HCT116 (cell line): ENCODE results near the gene ZP3. TPM values are rescaled to one million over a fixed set of nuclear protein-coding genes. Genes with fewer than 3 reads are reported as not detected.

ENCODE experiments used
- ATAC-seq: fragments of 200-7000 bp; cut with Tn5 transposase; 2 replicates; pipeline ENCODE4 v1.9.1; 2020; ENCODE audit warnings: mild to moderate bottlenecking, moderate library complexity
- BruUV-seq: library from RNA; stranded (reverse); fragments of 400-500 nt; replicated peaks from 2 replicates; lab custom pipeline; 2021; lab: Mats Ljungman, UMichigan
- CTCF ChIA-PET: fragments of 300-600 bp; sonication (Branson Sonifier 250); formaldehyde crosslinking; loops from one replicate; lab custom pipeline; 2021; ENCODE audit warnings: antibody characterized with exemption; lab: Charles Lee
- POLR2A ChIA-PET: fragments of 300-600, 350-600 bp; sonication (Branson Sonifier 250); formaldehyde crosslinking; loops from one replicate; lab custom pipeline; 2021; ENCODE audit warnings: antibody characterized with exemption; lab: Charles Lee
- RAD21 ChIA-PET, 2 experiments: fragments of 300-600 bp; sonication (Branson Sonifier 250); formaldehyde crosslinking; loops; one replicate each; lab custom pipeline; 2023; ENCODE audit warnings: low total read pairs in 2 of 2; ENCODE audit not compliant: uncharacterized antibody in 2 of 2, unreplicated experiment in 2 of 2, low non-redundant PET in 1 of 2; lab: Charles Lee
- DNase-seq: peaks from one replicate; pipeline ENCODE4 v3.0.0-alpha.2; 2010; ENCODE audit warnings: low read depth, low spot score
- H2AFZ ChIP-seq: fragments of 200-600 bp; shearing (Covaris generic), sonication (generic); 2 replicates; pipeline ENCODE4 v1.6.1; 2017; ENCODE audit warnings: low read depth, mixed run types, mixed read lengths, antibody characterized with exemption, low read length; ENCODE audit not compliant: poor library complexity, severe bottlenecking
- H3K27ac ChIP-seq: 2 replicates; pipeline ENCODE4 v1.5.1; 2012; ENCODE audit warnings: low read depth, low read length
- H3K27me3 ChIP-seq: fragments of 200-600 bp; sonication (generic); 2 replicates; pipeline ENCODE4 v1.6.1; 2016; ENCODE audit warnings: mixed run types, low read length, mixed read lengths; ENCODE audit not compliant: insufficient read depth
- H3K36me3 ChIP-seq, 2 experiments: fragments of 200-500 bp in 1 of 2; fragments of 200-600 bp in 1 of 2; sonication (Bioruptor generic) in 1 of 2; sonication (generic) in 1 of 2; 2 replicates each; pipeline versions ENCODE4 v1.5.1 to v1.6.1; 2014 to 2016; ENCODE audit warnings: low read length in 2 of 2, inconsistent platforms in 1 of 2, mixed read lengths in 1 of 2, mixed run types in 1 of 2; ENCODE audit not compliant: insufficient read depth in 2 of 2, control insufficient read depth in 1 of 2
- H3K4me1 ChIP-seq, 2 experiments: fragments of 200-600 bp in 1 of 2; sonication (generic) in 1 of 2; 2 replicates each; pipeline versions ENCODE4 v1.5.1 to v1.6.1; 2012 to 2017; ENCODE audit warnings: low read length in 2 of 2, inconsistent platforms in 1 of 2, mild to moderate bottlenecking in 1 of 2, mixed read lengths in 1 of 2, mixed run types in 1 of 2, moderate library complexity in 1 of 2; ENCODE audit not compliant: insufficient read depth in 2 of 2, control insufficient read depth in 1 of 2
- H3K4me2 ChIP-seq: fragments of 200-600 bp; sonication (generic); 2 replicates; pipeline ENCODE4 v1.6.1; 2017; ENCODE audit warnings: mixed run types, low read length, mixed read lengths
- H3K4me3 ChIP-seq, 2 experiments: fragments of 200-600 bp in 1 of 2; sonication (generic) in 1 of 2; replicated peaks in 1 of 2; 2 replicates each; pipeline ENCODE4 v1.5.1; 2011 to 2016; ENCODE audit warnings: low read length in 2 of 2, control low read depth in 1 of 2, low read depth in 1 of 2, mild to moderate bottlenecking in 1 of 2, mixed read lengths in 1 of 2, mixed run types in 1 of 2
- H3K79me2 ChIP-seq: fragments of 200-600 bp; sonication (generic); 2 replicates; pipeline ENCODE4 v1.6.1; 2017; ENCODE audit warnings: mild to moderate bottlenecking, mixed run types, low read length, moderate library complexity, mixed read lengths; ENCODE audit not compliant: insufficient read depth
- H3K9ac ChIP-seq: fragments of 200-600 bp; sonication (generic); 2 replicates; pipeline ENCODE4 v1.6.1; 2016; ENCODE audit warnings: low read length, mixed read lengths
- H3K9me2 ChIP-seq: fragments of 200-600 bp; sonication (generic), shearing (Covaris generic); 2 replicates; pipeline ENCODE4 v1.6.1; 2017; ENCODE audit warnings: mixed run types, mild to moderate bottlenecking, moderate library complexity; ENCODE audit not compliant: insufficient read depth
- H3K9me3 ChIP-seq, 2 experiments: fragments of 200-500 bp in 1 of 2; fragments of 200-600 bp in 1 of 2; sonication (Bioruptor generic) in 1 of 2; sonication (generic) in 1 of 2; 2 replicates each; pipeline ENCODE4 v1.6.1; 2014 to 2017; ENCODE audit warnings: low read length in 2 of 2, mixed read lengths in 2 of 2, inconsistent platforms in 1 of 2, low read depth in 1 of 2, mild to moderate bottlenecking in 1 of 2, mixed run types in 1 of 2, moderate library complexity in 1 of 2; ENCODE audit not compliant: control insufficient read depth in 1 of 2, insufficient read depth in 1 of 2
- H4K20me1 ChIP-seq: fragments of 200-600 bp; sonication (generic), shearing (Covaris generic); 2 replicates; pipeline ENCODE4 v1.6.1; 2017; ENCODE audit warnings: mixed run types, mild to moderate bottlenecking, moderate library complexity; ENCODE audit not compliant: insufficient read depth
- ATF3 ChIP-seq: IDR thresholded peaks from 2 replicates; pipeline ENCODE4 v1.6.1; 2012
- CBX3 ChIP-seq: IDR thresholded peaks from 2 replicates; pipeline ENCODE4 v1.6.1; 2012; ENCODE audit warnings: low read depth
- CTCF ChIP-seq, 3 experiments: fragments of 200-600 bp in 1 of 3; sonication (generic) in 1 of 3; IDR thresholded peaks in 2 of 3; conservative IDR thresholded peaks in 1 of 3; 2 replicates each; pipeline ENCODE4 v1.5.1; 2012 to 2017; ENCODE audit warnings: low read depth in 2 of 3, low read length in 2 of 3, antibody characterized with exemption in 1 of 3, borderline replicate concordance in 1 of 3, control low read depth in 1 of 3, mild to moderate bottlenecking in 1 of 3, mixed read lengths in 1 of 3, mixed run types in 1 of 3, moderate library complexity in 1 of 3; ENCODE audit not compliant: insufficient read depth in 1 of 3
- EGR1 ChIP-seq: IDR thresholded peaks from 2 replicates; pipeline ENCODE4 v1.6.1; 2012; ENCODE audit warnings: low read depth
- ELF1 ChIP-seq: IDR thresholded peaks from 2 replicates; pipeline ENCODE4 v1.6.1; 2012; ENCODE audit warnings: low read depth, borderline replicate concordance
- EZH2phosphoT487 ChIP-seq: fragments of 200-600 bp; IDR thresholded peaks from 2 replicates; pipeline ENCODE4 v1.6.1; 2018; ENCODE audit warnings: antibody characterized with exemption, borderline replicate concordance
- JUND ChIP-seq: IDR thresholded peaks from 2 replicates; pipeline ENCODE4 v1.6.1; 2012
- POLR2A ChIP-seq: IDR thresholded peaks from 2 replicates; pipeline ENCODE4 v1.7.0; 2011; ENCODE audit warnings: borderline replicate concordance; ENCODE audit not compliant: insufficient read depth, insufficient read length; ENCODE audit errors: extremely low read depth
- RAD21 ChIP-seq: IDR thresholded peaks from 2 replicates; pipeline ENCODE4 v1.6.1; 2012; ENCODE audit warnings: low read depth, mild to moderate bottlenecking
- REST ChIP-seq: IDR thresholded peaks from 2 replicates; pipeline ENCODE4 v1.6.1; 2012; ENCODE audit warnings: low read depth
- SIN3A ChIP-seq: IDR thresholded peaks from 2 replicates; pipeline ENCODE4 v1.6.1; 2012; ENCODE audit warnings: low read depth
- TCF7L2 ChIP-seq: IDR thresholded peaks from 2 replicates; pipeline ENCODE4 v1.7.0; 2011; ENCODE audit warnings: borderline replicate concordance, inconsistent platforms; ENCODE audit not compliant: insufficient read depth, insufficient read length; ENCODE audit errors: extremely low read depth
- YY1 ChIP-seq: IDR thresholded peaks from 2 replicates; pipeline ENCODE4 v1.6.1; 2011; ENCODE audit warnings: low read length, low read depth, moderate library complexity, mild to moderate bottlenecking; ENCODE audit not compliant: insufficient replicate concordance; ENCODE audit errors: extremely low read depth
- intact Hi-C: fragments of 100-400 bp; cut with micrococcal nuclease; formaldehyde crosslinking; loops from 2 replicates; pipeline ENCODE4 v1.10.0; 2022
- total RNA-seq: library from RNA; stranded (reverse); gene quantifications from one replicate; pipeline ENCODE4 v1.2.1, GENCODE V29; 2021; ENCODE audit not compliant: unreplicated experiment

The ZP3 gene
- total RNA-seq, 1 experiment from 2014 or later = 23.4 TPM

- DNase-seq (no peak), ATAC-seq (no peak)
- H3K36me3 ChIP-seq = no peaks in the 10 kb centered on the region
- no peak overlapping the region for H2AFZ ChIP-seq
- intact Hi-C loops = no loop called here
- peak overlapping the region; percentile 36; the same call in 1 of the 2 replicates for H3K27ac ChIP-seq
- H3K9ac ChIP-seq = peak overlapping the region; percentile 44
- no peak overlapping the region for H3K4me3 ChIP-seq
- H3K9me2 ChIP-seq = no peaks in the 10 kb centered on the region
- H3K4me2 ChIP-seq = peak overlapping the region; percentile 61
- H3K27me3 ChIP-seq = no peaks in the 10 kb centered on the region
- ChIA-PET RAD21 (no interaction called here), POLR2A (no interaction called here), CTCF (no interaction called here)
- no peaks in the 10 kb centered on the region for H3K79me2 ChIP-seq
- peaks cover 0 to 5% of the 10 kb centered on the region in 2 experiments; a peak in 2 of 4 replicates for H3K9me3 ChIP-seq
- no peaks in the 10 kb centered on the region for H4K20me1 ChIP-seq
- peaks cover 21 to 53% of the 10 kb centered on the region in 2 experiments for H3K4me1 ChIP-seq
- no TSS peak for BruUV-seq
- no peak for TF ChIP-seq ELF1
- no peak; the same call in 1 of the 2 replicates for TF ChIP-seq SIN3A
- no peak for TF ChIP-seq EGR1
- no peak for TF ChIP-seq JUND
- no peak for TF ChIP-seq REST
- TF ChIP-seq TCF7L2 = no peak
- TF ChIP-seq CBX3 = no peak
- no peak for TF ChIP-seq RAD21
- no peak for TF ChIP-seq EZH2phosphoT487
- no peak for TF ChIP-seq CTCF (IDR thresholded peaks at IDR 0.05 in 2 of 3, conservative IDR thresholded peaks at IDR 0.05 in 1 of 3; ENCODE audit: borderline replicate concordance in 1 of 3, insufficient read depth in 1 of 3, low read depth in 2 of 3, low read length in 2 of 3)
- TF ChIP-seq ATF3 = no peak
- TF ChIP-seq YY1 = no peak
- no peak for TF ChIP-seq POLR2A
Observed at GRCh38 chr7:76423666-76424412, 911 bp upstream of the ZP3 start.
